Measurements from ENCODE around the gene BAHD1. TPM values are rescaled to one million over a fixed set of nuclear protein-coding genes. Genes with fewer than 3 reads are reported as not detected.

BAHD1 gene
- total and polyA plus RNA-seq, 2 donors (not counting 3 experiments of a cell fraction or from before 2014, with no cell fraction given) = 6.3 to 19.1 TPM

DNA sequence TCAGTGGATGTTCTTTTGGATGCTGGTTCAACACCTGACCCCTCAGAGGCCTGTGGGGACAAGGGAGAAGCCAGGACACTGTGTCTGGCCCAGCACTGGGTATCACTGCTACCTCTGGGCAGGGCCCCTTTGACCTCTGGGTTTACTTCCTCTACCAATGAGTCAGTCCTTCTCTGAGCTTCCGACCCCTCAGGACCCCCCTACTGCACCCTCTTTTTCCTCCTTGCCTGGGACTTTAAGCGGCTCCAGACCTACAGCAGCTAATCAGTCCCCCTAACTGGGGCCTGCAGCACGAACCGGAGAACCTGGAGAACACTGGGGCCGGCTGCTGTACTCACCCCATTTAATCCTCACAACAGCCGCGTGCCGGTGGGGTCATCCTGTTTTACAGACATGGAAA is 33.8 kb downstream of the BAHD1 start:
- TF ChIP-seq, protein P1, sequence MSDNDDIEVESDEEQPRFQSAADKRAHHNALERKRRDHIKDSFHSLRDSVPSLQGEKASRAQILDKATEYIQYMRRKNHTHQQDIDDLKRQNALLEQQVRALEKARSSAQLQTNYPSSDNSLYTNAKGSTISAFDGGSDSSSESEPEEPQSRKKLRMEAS (IDR thresholded peaks at IDR 0.05; ENCODE audit: insufficient read depth, insufficient read length) = no peak
- no peak for TF ChIP-seq FOS (IDR thresholded peaks at IDR 0.05; ENCODE audit: borderline replicate concordance, insufficient read depth, low read length)
- TF ChIP-seq POLR2A (IDR thresholded peaks at IDR 0.05; ENCODE audit: low read depth, low read length) = no peak
- TF ChIP-seq JUN (IDR thresholded peaks at IDR 0.05; ENCODE audit: borderline replicate concordance, insufficient read depth, insufficient read length, low read depth) = no peak
- no peak for TF ChIP-seq GATA2 (IDR thresholded peaks at IDR 0.05; ENCODE audit: insufficient read depth, insufficient read length, low read depth, low read length)
- Histone ChIP-seq H3K27ac (ENCODE audit: insufficient read depth, low read depth, low read length) (no peak overlapping the region), H3K4me1 (ENCODE audit: control insufficient read depth, extremely low read depth, insufficient read depth, low read length) (peaks cover 6% of the 10 kb centered on the region), H3K36me3 (ENCODE audit: control insufficient read depth in 2 of 2, extremely low read depth in 1 of 2, insufficient read depth in 2 of 2, low read length in 2 of 2) (no peaks in the 10 kb centered on the region), H3K9me3 (replicated peaks; ENCODE audit: control insufficient read depth, insufficient read depth, low read length) (no peaks in the 10 kb centered on the region), H3K4me2 (ENCODE audit: insufficient read depth, low read length) (no peak overlapping the region), H3K9ac (replicated peaks; ENCODE audit: extremely low read depth, insufficient read depth, low read length) (no peak overlapping the region), H3K4me3 (replicated peaks in 1 of 3; ENCODE audit: insufficient read depth in 1 of 3, low read depth in 1 of 3, low read length in 3 of 3) (no peak overlapping the region), H3K79me2 (ENCODE audit: control insufficient read depth, insufficient read depth, low read length) (no peaks in the 10 kb centered on the region), H3K9me1 (replicated peaks; ENCODE audit: control insufficient read depth, extremely low read depth, insufficient read depth, low read length) (no peaks in the 10 kb centered on the region), H3K27me3 (ENCODE audit: control insufficient read depth in 2 of 2, insufficient read depth in 2 of 2, low read length in 2 of 2) (peaks cover 8 to 9% of the 10 kb centered on the region in 2 experiments), H4K20me1 (replicated peaks; ENCODE audit: control insufficient read depth, extremely low read depth, insufficient read depth, low read length) (no peaks in the 10 kb centered on the region), H2AFZ (ENCODE audit: low read depth, low read length) (no peak overlapping the region)
- intact Hi-C loops (cut with micrococcal nuclease) (no loop called here), dilution Hi-C loops (cut with MboI; ENCODE audit: extremely low pct_ligation_motif_present, low sequenced_read_pairs) (no loop called here)
- ChIA-PET CTCF (interaction anchor here (0.6 to 1.3 kb wide), 2 partner anchors 9 to 33 kb away, joined by 3 to 6 read pairs; no protein-coding TSS in a partner anchor), POLR2A (no interaction called here)
- no TSS peak for BruUV-seq (replicated peaks)
- FAIRE-seq (no peak), DNase-seq (ENCODE audit: low read depth, low spot score) (no peak)

GRCh38 chr15:40477642-40478327 is 37.0 kb downstream of the BAHD1 start:
- POLR2A ChIA-PET = no interaction called here
- FAIRE-seq = no peak

More at GRCh38 chr15:40477642-40478327, 37.0 kb downstream of the BAHD1 start:
- no peak for DNase-seq (ENCODE audit: low read depth, low spot score)
- no peak overlapping the region for H3K4me3 ChIP-seq (replicated peaks in 1 of 3; ENCODE audit: insufficient read depth in 1 of 3, low read depth in 1 of 3, low read length in 3 of 3)
- dilution Hi-C loops (cut with MboI; ENCODE audit: extremely low pct_ligation_motif_present, low sequenced_read_pairs) = no loop called here
- intact Hi-C loops (cut with micrococcal nuclease) = no loop called here
- CTCF ChIA-PET = interaction anchor here (0.5 to 1.7 kb wide), 3 partner anchors 29 to 80 kb away, joined by 3 to 5 read pairs (median 3); no protein-coding TSS in a partner anchor
- no peak overlapping the region for H3K27ac ChIP-seq (ENCODE audit: insufficient read depth, low read depth, low read length)
- TF ChIP-seq POLR2A (IDR thresholded peaks at IDR 0.05; ENCODE audit: low read depth, low read length) (no peak), POLR2AphosphoS5 (IDR thresholded peaks at IDR 0.05; ENCODE audit: insufficient read depth, low read depth, low read length) (no peak), CTCF (IDR thresholded peaks at IDR 0.05; ENCODE audit: extremely low read depth in 1 of 2, insufficient read depth in 1 of 2, low read depth in 1 of 2, low read length in 2 of 2) (no peak), GATA2 (IDR thresholded peaks at IDR 0.05; ENCODE audit: insufficient read depth, insufficient read length, low read depth, low read length) (no peak), JUN (IDR thresholded peaks at IDR 0.05; ENCODE audit: borderline replicate concordance, insufficient read depth, insufficient read length, low read depth) (no peak), EZH2 (IDR thresholded peaks at IDR 0.05; ENCODE audit: borderline replicate concordance, low read depth, low read length, severe bottlenecking) (no peak), FOS (IDR thresholded peaks at IDR 0.05; ENCODE audit: borderline replicate concordance, insufficient read depth, low read length) (no peak), MYC (IDR thresholded peaks at IDR 0.05; ENCODE audit: low read depth, low read length) (no peak)
- no peaks in the 10 kb centered on the region for H3K9me1 ChIP-seq (replicated peaks; ENCODE audit: control insufficient read depth, extremely low read depth, insufficient read depth, low read length)
- no TSS peak for BruUV-seq (replicated peaks)
- H2AFZ ChIP-seq (ENCODE audit: low read depth, low read length) = no peak overlapping the region
- H3K4me1 ChIP-seq (ENCODE audit: control insufficient read depth, extremely low read depth, insufficient read depth, low read length) = no peaks in the 10 kb centered on the region
- no peaks in the 10 kb centered on the region for H4K20me1 ChIP-seq (replicated peaks; ENCODE audit: control insufficient read depth, extremely low read depth, insufficient read depth, low read length)
- no peaks in the 10 kb centered on the region for H3K36me3 ChIP-seq (ENCODE audit: control insufficient read depth in 2 of 2, extremely low read depth in 1 of 2, insufficient read depth in 2 of 2, low read length in 2 of 2)
- peaks cover 19 to 24% of the 10 kb centered on the region in 2 experiments for H3K27me3 ChIP-seq (ENCODE audit: control insufficient read depth in 2 of 2, insufficient read depth in 2 of 2, low read length in 2 of 2)
- no peaks in the 10 kb centered on the region for H3K79me2 ChIP-seq (ENCODE audit: control insufficient read depth, insufficient read depth, low read length)
- H3K9ac ChIP-seq (replicated peaks; ENCODE audit: extremely low read depth, insufficient read depth, low read length) = no peak overlapping the region
- no peaks in the 10 kb centered on the region for H3K9me3 ChIP-seq (replicated peaks; ENCODE audit: control insufficient read depth, insufficient read depth, low read length)
- no peak overlapping the region for H3K4me2 ChIP-seq (ENCODE audit: insufficient read depth, low read length)
